22Rv1 (cell line): ENCODE data around the gene DNM3.
"Not testable (repeated sequence)": the region's sequence is repeated elsewhere in the genome, so short reads cannot be mapped to it uniquely, and the experiment has no call there.

Source experiments
- H3K27ac ChIP-seq: fragments of 450-650 bp; 2 replicates; pipeline ENCODE4 v1.5.1; 2017
- CTCF ChIP-seq: fragments of 450-650 bp; IDR thresholded peaks from 2 replicates; pipeline ENCODE4 v1.5.1; 2017; ENCODE audit warnings: mild to moderate bottlenecking
- ZFX ChIP-seq: fragments of 450-650 bp; IDR thresholded peaks from 2 replicates; pipeline ENCODE4 v1.6.1; 2017; ENCODE audit warnings: antibody characterized with exemption, borderline replicate concordance

DNM3 gene

GRCh38 chr1:172360985-172361384, 519.7 kb downstream of the DNM3 start:
- peak overlapping the region; percentile 57; the same call in 1 of the 2 replicates for H3K27ac ChIP-seq
- TF ChIP-seq CTCF (no peak), ZFX (no peak)

- no peak overlapping the region for H3K27ac ChIP-seq
Measured at GRCh38 chr1:172363852-172364251, 522.6 kb downstream of the DNM3 start.

GRCh38 chr1:172371646-172372045, 530.3 kb downstream of the DNM3 start:
- H3K27ac ChIP-seq, result not testable (repeated sequence)

More at GRCh38 chr1:172363852-172364251, 522.6 kb downstream of the DNM3 start:
- no peak for TF ChIP-seq CTCF
- TF ChIP-seq ZFX, result no peak

GRCh38 chr1:172373864-172374263, 532.6 kb downstream of the DNM3 start:
- TF ChIP-seq ZFX, result no peak
- no peak overlapping the region for H3K27ac ChIP-seq

GRCh38 chr1:172375211-172375631, 533.9 kb downstream of the DNM3 start:
- TF ChIP-seq ZFX, result no peak
- no peak for TF ChIP-seq CTCF
- no peak overlapping the region for H3K27ac ChIP-seq

GRCh38 chr1:172376431-172376830, 535.1 kb downstream of the DNM3 start:
- H3K27ac ChIP-seq, result no peak overlapping the region
- TF ChIP-seq CTCF, result no peak
- no peak for TF ChIP-seq ZFX

- no peak overlapping the region for H3K27ac ChIP-seq
Measured at GRCh38 chr1:172377565-172377964, 536.3 kb downstream of the DNM3 start.

GRCh38 chr1:172378109-172378760, 536.9 kb downstream of the DNM3 start:
- no peak for TF ChIP-seq ZFX
- TF ChIP-seq CTCF, result no peak
- no peak overlapping the region for H3K27ac ChIP-seq

More at GRCh38 chr1:172377565-172377964, 536.3 kb downstream of the DNM3 start:
- no peak for TF ChIP-seq CTCF
- no peak for TF ChIP-seq ZFX
